ENCODE results near the gene PLA2G2D. TPM values are rescaled to one million over a fixed set of nuclear protein-coding genes. Genes with fewer than 3 reads are reported as not detected.

PLA2G2D gene
- total and polyA plus RNA-seq, 2 of the 8 experiments (the other 6 are each of a cell fraction or from before 2014, with no cell fraction given) = not detected

- no peak for TF ChIP-seq CHD7 (IDR thresholded peaks at IDR 0.05; ENCODE audit: insufficient replicate concordance, low read length)
Measured at GRCh38 chr1:20075345-20075744, 44.0 kb downstream of the PLA2G2D start (continued).
